Measurements from ENCODE around the gene COG2. TPM values are rescaled to one million over a fixed set of nuclear protein-coding genes. Genes with fewer than 3 reads are reported as not detected.

Gene COG2
- total RNA-seq, 1 donor from 2014 or later: 34.0 TPM

- H3K4me3 Mint-ChIP-seq: no peak overlapping the region
- DNase-seq (ENCODE audit: extremely low spot score, unreplicated experiment): no peak
- peaks cover 14% of the 10 kb centered on the region for H3K4me1 Mint-ChIP-seq (ENCODE audit: unreplicated experiment)
- peaks cover 11% of the 10 kb centered on the region for H3K27me3 Mint-ChIP-seq
- H3K36me3 Mint-ChIP-seq: no peaks in the 10 kb centered on the region
- H3K27ac Mint-ChIP-seq: no peak overlapping the region
- peaks cover 4% of the 10 kb centered on the region for H3K9me3 Mint-ChIP-seq
- TF ChIP-seq CTCF (conservative IDR thresholded peaks at IDR 0.05): no peak
Measured at GRCh38 chr1:230636575-230637148, 5.6 kb upstream of the COG2 start.

GRCh38 chr1:230639714-230640209 lies 2.5 kb upstream of the COG2 start:
- DNase-seq (ENCODE audit: extremely low spot score, unreplicated experiment): no peak
- TF ChIP-seq CTCF (conservative IDR thresholded peaks at IDR 0.05): no peak
- peaks cover 28% of the 10 kb centered on the region for H3K4me1 Mint-ChIP-seq (ENCODE audit: unreplicated experiment)
- H3K27ac Mint-ChIP-seq: no peak overlapping the region
- peaks cover 4% of the 10 kb centered on the region for H3K9me3 Mint-ChIP-seq
- peaks cover 11% of the 10 kb centered on the region for H3K27me3 Mint-ChIP-seq
- no peaks in the 10 kb centered on the region for H3K36me3 Mint-ChIP-seq
- peak overlapping the region; percentile 0 for H3K4me3 Mint-ChIP-seq

- Mint-ChIP-seq H3K27ac (peak overlapping the region; percentile 41), H3K36me3 (peaks cover 5% of the 10 kb centered on the region), H3K4me1 (ENCODE audit: unreplicated experiment) (peaks cover 29% of the 10 kb centered on the region), H3K27me3 (peaks cover 11% of the 10 kb centered on the region), H3K4me3 (peak overlapping the region; percentile 89), H3K9me3 (peaks cover 4% of the 10 kb centered on the region)
- TF ChIP-seq CTCF (conservative IDR thresholded peaks at IDR 0.05): no peak
- no peak for DNase-seq (ENCODE audit: extremely low spot score, unreplicated experiment)
Measured at GRCh38 chr1:230641346-230641745, 935 bp upstream of the COG2 start.

GRCh38 chr1:230641900-230642262 lies 400 bp upstream of the COG2 start:
- H3K36me3 Mint-ChIP-seq: peaks cover 9% of the 10 kb centered on the region
- no peak for TF ChIP-seq CTCF (conservative IDR thresholded peaks at IDR 0.05)
- H3K4me1 Mint-ChIP-seq (ENCODE audit: unreplicated experiment): peaks cover 29% of the 10 kb centered on the region
- H3K27ac Mint-ChIP-seq: peak overlapping the region; percentile 80
- H3K4me3 Mint-ChIP-seq: peak overlapping the region; percentile 89
- no peak for DNase-seq (ENCODE audit: extremely low spot score, unreplicated experiment)
- peaks cover 7% of the 10 kb centered on the region for H3K27me3 Mint-ChIP-seq
- H3K9me3 Mint-ChIP-seq: peaks cover 4% of the 10 kb centered on the region

GRCh38 chr1:230643908-230644307 lies 1.6 kb downstream of the COG2 start:
- Mint-ChIP-seq H3K27ac (peak overlapping the region; percentile 93), H3K36me3 (peaks cover 10% of the 10 kb centered on the region), H3K9me3 (no peaks in the 10 kb centered on the region), H3K4me3 (peak overlapping the region; percentile 99), H3K4me1 (ENCODE audit: unreplicated experiment) (peaks cover 20% of the 10 kb centered on the region), H3K27me3 (no peaks in the 10 kb centered on the region)
- no peak for DNase-seq (ENCODE audit: extremely low spot score, unreplicated experiment)
- TF ChIP-seq CTCF (conservative IDR thresholded peaks at IDR 0.05): no peak

Measured in type B pancreatic cell (in vitro differentiated cells).